K562 (cell line): ENCODE data around the gene PAPOLB. TPM values are rescaled to one million over a fixed set of nuclear protein-coding genes. Genes with fewer than 3 reads are reported as not detected.

Experiments
- DMBX1 ChIP-seq: fragments of 250-450 bp; sonication (Bioruptor Pico); IDR thresholded peaks from 2 replicates; pipeline ENCODE4 v1.8.0; 2022; ENCODE audit warnings: inconsistent platforms, mild to moderate bottlenecking, moderate library complexity, borderline replicate concordance
- KLF10 ChIP-seq: fragments of 250-450 bp; sonication (Bioruptor Pico); IDR thresholded peaks from 2 replicates; pipeline ENCODE4 v1.6.1; 2021; ENCODE audit warnings: matching md5 sums
- SMARCA4 ChIP-seq: fragments of 450-650 bp; IDR thresholded peaks from 2 replicates; pipeline ENCODE4 v1.6.1; 2016
- TCF7L2 ChIP-seq: fragments of 150-350 bp; IDR thresholded peaks from 2 replicates; pipeline ENCODE4 v1.6.1; 2016; ENCODE audit warnings: low read depth, mild to moderate bottlenecking, low read length, moderate library complexity
- U2AF2 ChIP-seq: fragments of 200-400 bp; formaldehyde crosslinking; optimal IDR thresholded peaks from 2 replicates; pipeline ENCODE3; 2017; ENCODE audit warnings: low read depth, mild to moderate bottlenecking, low read length
- ZNF217 ChIP-seq: sonication (generic); formaldehyde crosslinking; IDR thresholded peaks from 2 replicates; pipeline ENCODE4 v1.8.0; 2022; ENCODE audit warnings: mild to moderate bottlenecking, missing genetic modification reagents
- polyA plus RNA-seq, 8 experiments: library from polyadenylated mRNA; depleted of rRNA in 4 of 8; stranded (reverse) in 5 of 8; unstranded in 3 of 8; fragments of >200 nt; fragmentation: Nextera tagmentation in 2 of 8; fragmentation: Illumina TruSeq in 1 of 8; extraction: Ambion mirVana in 2 of 8; extraction: Trizol in 1 of 8; gene quantifications; 2 replicates each; pipeline versions ENCODE4 v1.2.1 to v1.2.3, GENCODE V29; 2011 to 2014; ENCODE audit warnings: inconsistent platforms in 1 of 8, missing spikeins in 1 of 8
- total RNA-seq, 7 experiments: library from RNA; depleted of rRNA in 6 of 7; stranded (reverse); fragments of >200 nt in 6 of 7; fragmentation: Illumina TruSeq in 2 of 7; extraction: Trizol in 2 of 7; gene quantifications; 2 replicates each; pipeline versions ENCODE4 v1.2.1 to v1.2.3, GENCODE V29; 2011 to 2021; ENCODE audit warnings: low replicate concordance in 1 of 7
- TF ChIP-seq, protein P1 (sequence below): sonication (generic); formaldehyde crosslinking; IDR thresholded peaks from 2 replicates; pipeline ENCODE4 v1.8.0; 2022; ENCODE audit warnings: mild to moderate bottlenecking, missing genetic modification reagents
- TF ChIP-seq, protein P2 (sequence below), 2 experiments: fragments of 450-650 bp; IDR thresholded peaks; 2 replicates each; pipeline ENCODE4 v1.6.1; 2016
- TF ChIP-seq, protein P3 (sequence below), 2 experiments: fragments of 450-650 bp in 1 of 2; sonication (generic) in 1 of 2; formaldehyde crosslinking in 1 of 2; IDR thresholded peaks; 2 replicates each; pipeline versions ENCODE4 v1.7.1 to v1.9.0; 2016 to 2022; ENCODE audit warnings: inconsistent platforms in 1 of 2, mild to moderate bottlenecking in 1 of 2, missing genetic modification reagents in 1 of 2
- TF ChIP-seq, protein P4 (sequence below): fragments of 250-450 bp; sonication (Bioruptor Pico); IDR thresholded peaks from 2 replicates; pipeline ENCODE4 v1.6.1; 2021; ENCODE audit warnings: mild to moderate bottlenecking
- TF ChIP-seq, protein P5 (sequence below): fragments of 250-450 bp; sonication (Bioruptor Pico); IDR thresholded peaks from 2 replicates; pipeline ENCODE4 v1.4.0; 2020; ENCODE audit warnings: mild to moderate bottlenecking, moderate library complexity
- TF ChIP-seq, protein P6 (sequence below): sonication (generic); formaldehyde crosslinking; IDR thresholded peaks from 2 replicates; pipeline ENCODE4 v1.8.1; 2023; ENCODE audit warnings: mild to moderate bottlenecking, missing genetic modification reagents

PAPOLB gene
- total and polyA plus RNA-seq, 9 of the 15 experiments (the other 6 are each of a cell fraction or from before 2014, with no cell fraction given) = 0.04 to 0.33 (median 0.16) TPM; not detected in 4

DNA sequence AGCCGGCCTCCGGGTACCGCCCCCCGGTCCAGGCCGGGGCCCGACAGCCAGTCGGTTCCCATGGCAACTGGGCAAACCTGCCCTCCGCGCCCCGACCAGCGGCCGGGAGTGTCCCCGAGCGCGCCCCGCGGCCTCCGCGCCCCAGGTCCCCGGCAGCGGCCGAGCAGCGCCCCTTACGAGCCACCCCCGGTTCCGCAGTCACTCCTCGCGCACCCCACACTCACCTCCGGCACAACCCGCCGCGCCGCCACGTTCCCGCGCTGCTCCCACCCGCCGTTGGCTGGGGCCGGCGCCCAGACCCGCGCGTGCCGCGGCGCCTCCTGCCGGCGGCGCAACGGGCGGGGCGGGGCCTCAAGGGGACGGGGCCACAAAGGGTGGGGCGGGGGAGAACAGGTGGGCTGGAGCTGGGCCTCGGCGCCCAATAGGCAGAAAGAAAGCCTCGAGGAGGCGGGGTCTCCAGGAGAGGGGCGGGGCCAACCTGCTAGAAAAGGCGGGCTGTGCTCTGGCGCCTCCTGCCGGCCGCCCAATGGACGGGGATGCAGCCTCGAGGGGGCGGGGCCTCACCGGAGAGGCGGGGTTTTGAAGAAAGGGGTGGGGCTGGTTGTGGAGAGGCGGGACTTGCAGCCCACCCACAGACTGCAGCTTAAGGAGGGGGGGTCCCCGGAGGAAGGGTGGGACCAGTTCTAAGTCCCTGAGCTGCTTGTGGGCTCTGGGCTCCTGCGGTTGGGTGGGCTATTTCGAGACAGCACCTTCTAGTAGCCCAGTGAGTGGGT is 21.7 kb upstream of the PAPOLB start, which contains the start of gene RADIL (continued):
- TF ChIP-seq, protein P1, sequence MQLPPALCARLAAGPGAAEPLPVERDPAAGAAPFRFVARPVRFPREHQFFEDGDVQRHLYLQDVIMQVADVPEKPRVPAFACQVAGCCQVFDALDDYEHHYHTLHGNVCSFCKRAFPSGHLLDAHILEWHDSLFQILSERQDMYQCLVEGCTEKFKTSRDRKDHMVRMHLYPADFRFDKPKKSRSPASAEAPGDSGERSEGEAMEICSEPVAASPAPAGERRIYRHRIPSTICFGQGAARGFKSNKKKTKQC (CRISPR knock-in tag) = no peak
- TF ChIP-seq SMARCA4 (no peak), TCF7L2 (no peak), DMBX1 (no peak), U2AF2 (no peak), KLF10 (CRISPR knock-in tag) (no peak), ZNF217 (CRISPR knock-in tag) (no peak)
- TF ChIP-seq, protein P2, sequence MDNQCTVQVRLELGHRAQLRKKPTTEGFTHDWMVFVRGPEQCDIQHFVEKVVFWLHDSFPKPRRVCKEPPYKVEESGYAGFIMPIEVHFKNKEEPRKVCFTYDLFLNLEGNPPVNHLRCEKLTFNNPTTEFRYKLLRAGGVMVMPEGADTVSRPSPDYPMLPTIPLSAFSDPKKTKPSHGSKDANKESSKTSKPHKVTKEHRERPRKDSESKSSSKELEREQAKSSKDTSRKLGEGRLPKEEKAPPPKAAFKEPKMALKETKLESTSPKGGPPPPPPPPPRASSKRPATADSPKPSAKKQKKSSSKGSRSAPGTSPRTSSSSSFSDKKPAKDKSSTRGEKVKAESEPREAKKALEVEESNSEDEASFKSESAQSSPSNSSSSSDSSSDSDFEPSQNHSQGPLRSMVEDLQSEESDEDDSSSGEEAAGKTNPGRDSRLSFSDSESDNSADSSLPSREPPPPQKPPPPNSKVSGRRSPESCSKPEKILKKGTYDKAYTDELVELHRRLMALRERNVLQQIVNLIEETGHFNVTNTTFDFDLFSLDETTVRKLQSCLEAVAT (IDR thresholded peaks at IDR 0.05) = no peak
- TF ChIP-seq, protein P3, sequence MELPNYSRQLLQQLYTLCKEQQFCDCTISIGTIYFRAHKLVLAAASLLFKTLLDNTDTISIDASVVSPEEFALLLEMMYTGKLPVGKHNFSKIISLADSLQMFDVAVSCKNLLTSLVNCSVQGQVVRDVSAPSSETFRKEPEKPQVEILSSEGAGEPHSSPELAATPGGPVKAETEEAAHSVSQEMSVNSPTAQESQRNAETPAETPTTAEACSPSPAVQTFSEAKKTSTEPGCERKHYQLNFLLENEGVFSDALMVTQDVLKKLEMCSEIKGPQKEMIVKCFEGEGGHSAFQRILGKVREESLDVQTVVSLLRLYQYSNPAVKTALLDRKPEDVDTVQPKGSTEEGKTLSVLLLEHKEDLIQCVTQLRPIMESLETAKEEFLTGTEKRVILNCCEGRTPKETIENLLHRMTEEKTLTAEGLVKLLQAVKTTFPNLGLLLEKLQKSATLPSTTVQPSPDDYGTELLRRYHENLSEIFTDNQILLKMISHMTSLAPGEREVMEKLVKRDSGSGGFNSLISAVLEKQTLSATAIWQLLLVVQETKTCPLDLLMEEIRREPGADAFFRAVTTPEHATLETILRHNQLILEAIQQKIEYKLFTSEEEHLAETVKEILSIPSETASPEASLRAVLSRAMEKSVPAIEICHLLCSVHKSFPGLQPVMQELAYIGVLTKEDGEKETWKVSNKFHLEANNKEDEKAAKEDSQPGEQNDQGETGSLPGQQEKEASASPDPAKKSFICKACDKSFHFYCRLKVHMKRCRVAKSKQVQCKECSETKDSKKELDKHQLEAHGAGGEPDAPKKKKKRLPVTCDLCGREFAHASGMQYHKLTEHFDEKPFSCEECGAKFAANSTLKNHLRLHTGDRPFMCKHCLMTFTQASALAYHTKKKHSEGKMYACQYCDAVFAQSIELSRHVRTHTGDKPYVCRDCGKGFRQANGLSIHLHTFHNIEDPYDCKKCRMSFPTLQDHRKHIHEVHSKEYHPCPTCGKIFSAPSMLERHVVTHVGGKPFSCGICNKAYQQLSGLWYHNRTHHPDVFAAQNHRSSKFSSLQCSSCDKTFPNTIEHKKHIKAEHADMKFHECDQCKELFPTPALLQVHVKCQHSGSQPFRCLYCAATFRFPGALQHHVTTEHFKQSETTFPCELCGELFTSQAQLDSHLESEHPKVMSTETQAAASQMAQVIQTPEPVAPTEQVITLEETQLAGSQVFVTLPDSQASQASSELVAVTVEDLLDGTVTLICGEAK (IDR thresholded peaks at IDR 0.05) = peak; percentile 20; the same call in 1 of the 2 replicates
- TF ChIP-seq, protein P3 (CRISPR knock-in tag; IDR thresholded peaks at IDR 0.05) = no peak
- TF ChIP-seq, protein P4, sequence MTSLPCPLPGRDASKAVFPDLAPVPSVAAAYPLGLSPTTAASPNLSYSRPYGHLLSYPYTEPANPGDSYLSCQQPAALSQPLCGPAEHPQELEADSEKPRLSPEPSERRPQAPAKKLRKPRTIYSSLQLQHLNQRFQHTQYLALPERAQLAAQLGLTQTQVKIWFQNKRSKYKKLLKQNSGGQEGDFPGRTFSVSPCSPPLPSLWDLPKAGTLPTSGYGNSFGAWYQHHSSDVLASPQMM (CRISPR knock-in tag) = no peak
- TF ChIP-seq, protein P5, sequence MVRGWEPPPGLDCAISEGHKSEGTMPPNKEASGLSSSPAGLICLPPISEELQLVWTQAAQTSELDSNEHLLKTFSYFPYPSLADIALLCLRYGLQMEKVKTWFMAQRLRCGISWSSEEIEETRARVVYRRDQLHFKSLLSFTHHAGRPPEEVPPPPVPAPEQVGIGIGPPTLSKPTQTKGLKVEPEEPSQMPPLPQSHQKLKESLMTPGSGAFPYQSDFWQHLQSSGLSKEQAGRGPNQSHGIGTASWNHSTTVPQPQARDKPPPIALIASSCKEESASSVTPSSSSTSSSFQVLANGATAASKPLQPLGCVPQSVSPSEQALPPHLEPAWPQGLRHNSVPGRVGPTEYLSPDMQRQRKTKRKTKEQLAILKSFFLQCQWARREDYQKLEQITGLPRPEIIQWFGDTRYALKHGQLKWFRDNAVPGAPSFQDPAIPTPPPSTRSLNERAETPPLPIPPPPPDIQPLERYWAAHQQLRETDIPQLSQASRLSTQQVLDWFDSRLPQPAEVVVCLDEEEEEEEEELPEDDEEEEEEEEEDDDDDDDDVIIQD (CRISPR knock-in tag) = no peak
- TF ChIP-seq, protein P6, sequence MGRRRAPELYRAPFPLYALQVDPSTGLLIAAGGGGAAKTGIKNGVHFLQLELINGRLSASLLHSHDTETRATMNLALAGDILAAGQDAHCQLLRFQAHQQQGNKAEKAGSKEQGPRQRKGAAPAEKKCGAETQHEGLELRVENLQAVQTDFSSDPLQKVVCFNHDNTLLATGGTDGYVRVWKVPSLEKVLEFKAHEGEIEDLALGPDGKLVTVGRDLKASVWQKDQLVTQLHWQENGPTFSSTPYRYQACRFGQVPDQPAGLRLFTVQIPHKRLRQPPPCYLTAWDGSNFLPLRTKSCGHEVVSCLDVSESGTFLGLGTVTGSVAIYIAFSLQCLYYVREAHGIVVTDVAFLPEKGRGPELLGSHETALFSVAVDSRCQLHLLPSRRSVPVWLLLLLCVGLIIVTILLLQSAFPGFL = no peak
